ENCODE data around the gene BAX. TPM values are rescaled to one million over a fixed set of nuclear protein-coding genes. Genes with fewer than 3 reads are reported as not detected.

BAX gene
- polyA plus RNA-seq, 1 donor (not counting 4 experiments of a cell fraction or from before 2014, with no cell fraction given), result 113 TPM

DNA sequence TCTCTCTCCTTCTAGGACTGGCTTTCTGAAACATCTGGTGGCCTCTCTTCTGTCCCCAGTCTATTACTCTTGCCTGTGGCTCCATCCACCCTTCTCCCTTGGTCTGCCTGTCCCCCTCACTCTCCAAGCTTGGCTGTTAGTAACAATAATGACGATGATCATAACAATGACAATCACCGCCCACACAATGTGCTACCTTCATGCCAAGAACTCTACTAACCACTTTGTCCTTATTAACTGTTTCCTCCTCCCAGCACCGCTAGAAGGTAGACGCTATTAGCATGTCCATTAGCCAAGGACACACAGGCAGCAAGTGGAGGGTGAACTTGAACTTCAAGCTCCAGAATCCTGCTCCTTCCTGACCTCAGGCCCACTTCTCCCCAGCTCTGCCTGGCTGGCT lies 35.7 kb downstream of the BAX start:
- H4K20me1 ChIP-seq (ENCODE audit: control insufficient read depth, extremely low read depth, insufficient read depth, low read length), result no peaks in the 10 kb centered on the region
- peaks cover 3% of the 10 kb centered on the region for H3K9me1 ChIP-seq (ENCODE audit: control insufficient read depth, extremely low read depth, insufficient read depth, low read length)
- DNase-seq (ENCODE audit: low read depth, low spot score) (no peak), FAIRE-seq (no peak)
- no peak overlapping the region for H3K4me2 ChIP-seq (ENCODE audit: control insufficient read depth, extremely low read depth, insufficient read depth, low read depth, low read length)
- dilution Hi-C loops (cut with MboI; ENCODE audit: extremely low pct_ligation_motif_present, low sequenced_read_pairs), result no loop called here
- TF ChIP-seq, protein P1, sequence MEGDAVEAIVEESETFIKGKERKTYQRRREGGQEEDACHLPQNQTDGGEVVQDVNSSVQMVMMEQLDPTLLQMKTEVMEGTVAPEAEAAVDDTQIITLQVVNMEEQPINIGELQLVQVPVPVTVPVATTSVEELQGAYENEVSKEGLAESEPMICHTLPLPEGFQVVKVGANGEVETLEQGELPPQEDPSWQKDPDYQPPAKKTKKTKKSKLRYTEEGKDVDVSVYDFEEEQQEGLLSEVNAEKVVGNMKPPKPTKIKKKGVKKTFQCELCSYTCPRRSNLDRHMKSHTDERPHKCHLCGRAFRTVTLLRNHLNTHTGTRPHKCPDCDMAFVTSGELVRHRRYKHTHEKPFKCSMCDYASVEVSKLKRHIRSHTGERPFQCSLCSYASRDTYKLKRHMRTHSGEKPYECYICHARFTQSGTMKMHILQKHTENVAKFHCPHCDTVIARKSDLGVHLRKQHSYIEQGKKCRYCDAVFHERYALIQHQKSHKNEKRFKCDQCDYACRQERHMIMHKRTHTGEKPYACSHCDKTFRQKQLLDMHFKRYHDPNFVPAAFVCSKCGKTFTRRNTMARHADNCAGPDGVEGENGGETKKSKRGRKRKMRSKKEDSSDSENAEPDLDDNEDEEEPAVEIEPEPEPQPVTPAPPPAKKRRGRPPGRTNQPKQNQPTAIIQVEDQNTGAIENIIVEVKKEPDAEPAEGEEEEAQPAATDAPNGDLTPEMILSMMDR (optimal IDR thresholded peaks at IDR 0.05 in 1 of 3, IDR thresholded peaks at IDR 0.05 in 1 of 3, conservative IDR thresholded peaks at IDR 0.05 in 1 of 3; ENCODE audit: extremely low read depth in 1 of 3, insufficient read depth in 2 of 3, low read length in 3 of 3), result no peak
- H3K9ac ChIP-seq (ENCODE audit: control insufficient read depth, extremely low read depth, insufficient read depth, low read length), result peak overlapping the region; percentile 22
- peaks cover 14% of the 10 kb centered on the region for H3K4me1 ChIP-seq (ENCODE audit: control insufficient read depth, extremely low read depth, insufficient read depth, low read length)
- no peaks in the 10 kb centered on the region for H3K27me3 ChIP-seq (ENCODE audit: control insufficient read depth, extremely low read depth, insufficient read depth, low read length)
- H2AFZ ChIP-seq (ENCODE audit: control insufficient read depth, low read length), result no peak overlapping the region
- H3K4me3 ChIP-seq (ENCODE audit: control insufficient read depth in 2 of 3, extremely low read depth in 1 of 3, insufficient read depth in 2 of 3, low read depth in 1 of 3, low read length in 3 of 3), result no peak overlapping the region
- H3K9me3 ChIP-seq (ENCODE audit: control insufficient read depth, low read depth, low read length), result no peaks in the 10 kb centered on the region
- H3K79me2 ChIP-seq (ENCODE audit: control insufficient read depth, insufficient read depth, low read length), result peaks cover 54% of the 10 kb centered on the region
- peaks cover 32 to 38% of the 10 kb centered on the region in 2 experiments for H3K36me3 ChIP-seq (ENCODE audit: control insufficient read depth in 2 of 2, extremely low read depth in 1 of 2, insufficient read depth in 2 of 2, low read length in 2 of 2)
- H3K27ac ChIP-seq (ENCODE audit: control insufficient read depth, insufficient read depth, low read length), result no peak overlapping the region

DNA sequence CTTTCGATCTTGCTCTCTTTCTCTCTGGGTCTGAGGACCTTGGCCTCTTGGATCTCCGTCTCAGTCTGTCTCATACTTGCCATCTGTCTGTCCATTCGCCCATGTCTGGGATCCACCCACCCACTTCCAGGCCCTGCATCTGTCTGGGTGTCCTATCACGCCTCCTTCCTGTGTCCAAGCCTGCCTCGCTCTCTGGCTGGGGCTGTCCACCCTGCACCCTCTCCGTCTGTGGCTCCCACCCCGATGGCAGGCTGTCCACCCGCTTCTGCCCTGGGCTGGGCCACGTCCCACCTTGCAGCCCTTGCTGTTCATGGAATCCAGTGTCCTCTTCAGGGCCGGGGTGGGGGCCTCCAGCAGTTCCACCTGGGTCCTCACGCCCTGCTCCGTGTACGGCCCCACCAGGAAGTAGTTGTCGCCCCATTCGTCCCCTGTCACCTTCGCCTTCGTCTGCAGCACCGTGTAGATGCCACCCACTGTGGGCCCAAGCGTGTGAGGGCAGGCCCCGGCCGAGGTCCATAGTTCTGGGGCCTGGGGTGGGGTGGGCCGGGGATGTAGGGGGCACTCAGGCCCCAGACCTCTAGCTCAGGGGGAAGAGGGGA lies 36.4 kb downstream of the BAX start:
- no peaks in the 10 kb centered on the region for H3K27me3 ChIP-seq (ENCODE audit: control insufficient read depth, extremely low read depth, insufficient read depth, low read length)
- H2AFZ ChIP-seq (ENCODE audit: control insufficient read depth, low read length), result no peak overlapping the region
- peaks cover 30 to 33% of the 10 kb centered on the region in 2 experiments for H3K36me3 ChIP-seq (ENCODE audit: control insufficient read depth in 2 of 2, extremely low read depth in 1 of 2, insufficient read depth in 2 of 2, low read length in 2 of 2)
- H3K27ac ChIP-seq (ENCODE audit: control insufficient read depth, insufficient read depth, low read length), result no peak overlapping the region
- peaks cover 3% of the 10 kb centered on the region for H3K9me1 ChIP-seq (ENCODE audit: control insufficient read depth, extremely low read depth, insufficient read depth, low read length)
- dilution Hi-C loops (cut with MboI; ENCODE audit: extremely low pct_ligation_motif_present, low sequenced_read_pairs), result no loop called here
- H3K9ac ChIP-seq (ENCODE audit: control insufficient read depth, extremely low read depth, insufficient read depth, low read length), result peak overlapping the region; percentile 95
- H3K4me3 ChIP-seq (ENCODE audit: control insufficient read depth in 2 of 3, extremely low read depth in 1 of 3, insufficient read depth in 2 of 3, low read depth in 1 of 3, low read length in 3 of 3), result peak overlapping the region in 1 of 3 experiments; percentile 98
- DNase-seq (ENCODE audit: low read depth, low spot score), result no peak
- no peak for TF ChIP-seq EZH2 (IDR thresholded peaks at IDR 0.05; ENCODE audit: low read length)
- TF ChIP-seq, protein P1 (optimal IDR thresholded peaks at IDR 0.05 in 1 of 3, IDR thresholded peaks at IDR 0.05 in 1 of 3, conservative IDR thresholded peaks at IDR 0.05 in 1 of 3; ENCODE audit: extremely low read depth in 1 of 3, insufficient read depth in 2 of 3, low read length in 3 of 3), result no peak
- peaks cover 15% of the 10 kb centered on the region for H3K4me1 ChIP-seq (ENCODE audit: control insufficient read depth, extremely low read depth, insufficient read depth, low read length)
- H3K9me3 ChIP-seq (ENCODE audit: control insufficient read depth, low read depth, low read length), result no peaks in the 10 kb centered on the region
- no peak for FAIRE-seq
- H3K79me2 ChIP-seq (ENCODE audit: control insufficient read depth, insufficient read depth, low read length), result peaks cover 60% of the 10 kb centered on the region
- peak overlapping the region; percentile 88 for H3K4me2 ChIP-seq (ENCODE audit: control insufficient read depth, extremely low read depth, insufficient read depth, low read depth, low read length)
- no peaks in the 10 kb centered on the region for H4K20me1 ChIP-seq (ENCODE audit: control insufficient read depth, extremely low read depth, insufficient read depth, low read length)

All from keratinocyte (primary cell).